Posterior vena cava (tissue), 2 donors: ENCODE results near the gene ADGRV1. TPM values are rescaled to one million over a fixed set of nuclear protein-coding genes. Genes with fewer than 3 reads are reported as not detected.

Experiments
- DNase-seq: peaks from one replicate; pipeline ENCODE4 v3.0.0-alpha.2; 2020; ENCODE audit warnings: low spot score
- intact Hi-C, 2 donors: fragments of 100-400 bp; cut with DNase I; formaldehyde crosslinking; loops; one replicate each; pipeline versions ENCODE4 v1.14.1 to v1.14.2; 2022 to 2023
- total RNA-seq, 2 donors: library from RNA; stranded (reverse); fragmentation: NEBNext Ultra II Directional; extraction: Animal tissue kit (Norgen Biotek cat#: 25700); gene quantifications; one replicate each; pipeline ENCODE4 v1.2.1, GENCODE V29; 2021
- donor health status: DM: yes; HTN: yes; CAD: no.
- donor health status: DM: yes; HTN: yes; CAD: no.

Gene ADGRV1
- total RNA-seq, 2 donors from 2014 or later = 0.19 TPM; not detected in 1

DNA sequence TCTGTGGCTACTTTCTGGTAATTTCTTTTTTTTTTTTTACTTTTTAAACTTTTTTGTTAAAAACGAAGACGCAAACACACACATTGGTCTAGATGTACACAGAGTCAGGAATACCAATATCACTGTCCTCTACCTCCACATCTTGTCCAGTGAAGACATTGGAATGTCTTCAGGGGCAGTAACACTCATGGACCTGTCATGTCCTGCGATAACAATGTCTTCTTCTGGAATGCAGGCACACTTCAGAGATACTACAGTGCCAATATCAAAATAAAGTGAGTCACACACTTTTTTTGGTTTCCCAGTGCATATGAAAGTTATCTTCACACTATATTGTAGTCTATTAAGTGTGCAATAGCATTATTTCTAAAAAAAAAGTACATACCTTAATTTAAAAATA, 648.7 kb downstream of the ADGRV1 start:
- intact Hi-C loops = no loop called here
- no peak for DNase-seq

DNA sequence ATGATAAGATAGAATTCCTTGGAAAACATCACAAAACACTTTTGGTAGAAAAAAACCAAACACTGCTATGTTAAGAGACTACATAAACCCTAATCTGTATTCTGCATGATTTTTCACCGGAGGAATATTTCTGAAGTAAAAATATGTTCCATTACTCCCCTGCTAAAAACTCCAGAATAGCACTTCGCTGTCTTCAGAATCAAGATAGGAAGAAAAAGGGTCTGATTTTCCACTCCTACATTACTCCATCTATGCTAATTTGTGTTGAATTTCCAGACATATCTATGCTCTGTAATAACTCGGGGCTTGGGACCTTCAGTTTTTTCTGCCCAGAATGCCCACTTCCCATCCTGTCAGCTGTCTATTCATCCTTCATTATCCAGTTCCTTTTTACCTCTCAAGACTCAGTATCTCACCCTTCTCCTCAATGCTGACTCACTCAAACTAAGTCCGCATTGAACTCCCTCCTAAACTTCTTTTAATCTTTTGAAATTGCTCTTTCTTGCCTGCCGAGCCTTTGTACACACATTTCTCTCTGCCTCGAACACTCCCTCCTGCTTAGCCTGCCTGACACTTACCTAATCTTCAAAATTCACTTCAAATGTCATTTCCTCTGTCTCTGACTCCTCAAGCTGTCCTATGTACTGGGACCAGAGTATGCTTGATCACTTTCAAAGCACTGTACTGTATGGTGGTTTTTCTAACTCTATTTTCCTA, 653.6 kb downstream of the ADGRV1 start:
- intact Hi-C loops = no loop called here
- no peak for DNase-seq

DNA sequence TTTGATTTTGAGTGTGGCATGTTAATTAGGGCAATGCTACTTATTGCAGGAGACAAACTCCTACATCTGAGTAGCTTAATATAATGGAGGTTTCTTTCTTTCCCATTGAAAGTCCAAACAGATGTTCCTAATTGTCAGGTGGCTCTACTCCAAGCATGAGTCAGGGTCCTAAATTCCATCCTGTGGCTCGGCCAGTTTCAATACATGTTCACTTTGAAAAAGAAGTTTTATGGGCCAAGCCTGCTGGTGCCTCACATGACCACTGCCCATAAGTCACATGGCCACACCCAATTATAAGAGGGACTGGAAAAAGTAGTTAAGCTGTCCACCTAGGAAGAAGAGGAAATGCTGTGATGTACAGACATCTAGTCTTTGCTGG, 654.1 kb downstream of the ADGRV1 start:
- intact Hi-C loops = no loop called here
- DNase-seq = peak; percentile 55

Other genes with a start within 250 kb of the ADGRV1 start
- 10 to 100 TPM; 15.0 to 18.0 TPM for gene CETN3, start 149.0 kb upstream of the ADGRV1 start, total RNA-seq
- gene MBLAC2, start 84.0 kb upstream of the ADGRV1 start, total RNA-seq = 1 to 10 TPM; 5.0 to 5.1 TPM
- gene POLR3G, start 83.9 kb upstream of the ADGRV1 start, total RNA-seq = 1 to 10 TPM; 1.2 to 1.5 TPM
- 10 to 100 TPM; 20.7 to 31.1 TPM for gene LYSMD3, start 29.2 kb upstream of the ADGRV1 start, total RNA-seq